Stimulated activated effector memory CD8-positive, alpha-beta T cell treated with anti-CD3 and anti-CD28 coated beads, Interleukin-12 subunit alpha, Interleukin-12 subunit beta, amount 100 ng/mL, for 72 hours (primary cell): ENCODE measurements around the gene ESRRG.

Experiments
- ATAC-seq: fragments of 150-1000 bp; cut with Tn5 transposase; 2 replicates; pipeline ENCODE4 v1.10.0; 2021
- DNase-seq, 2 donors: peaks; one replicate each; pipeline ENCODE4 v3.0.0; 2021 to 2022; ENCODE audit warnings: low spot score in 2 of 2
- H3K27ac Mint-ChIP-seq: one replicate; pipeline ENCODE4 v1.8.0; 2022; ENCODE audit warnings: mild to moderate bottlenecking, mixed read lengths
- H3K36me3 Mint-ChIP-seq: one replicate; pipeline ENCODE4 v1.8.0; 2022; ENCODE audit warnings: mild to moderate bottlenecking, mixed read lengths
- H3K4me1 Mint-ChIP-seq: one replicate; pipeline ENCODE4 v1.8.0; 2022; ENCODE audit warnings: mixed read lengths
- H3K4me3 Mint-ChIP-seq: one replicate; pipeline ENCODE4 v1.8.0; 2022; ENCODE audit warnings: mild to moderate bottlenecking, mixed read lengths
- H3K9me3 Mint-ChIP-seq: one replicate; pipeline ENCODE4 v1.8.0; 2022; ENCODE audit warnings: mixed read lengths

Gene ESRRG

DNA sequence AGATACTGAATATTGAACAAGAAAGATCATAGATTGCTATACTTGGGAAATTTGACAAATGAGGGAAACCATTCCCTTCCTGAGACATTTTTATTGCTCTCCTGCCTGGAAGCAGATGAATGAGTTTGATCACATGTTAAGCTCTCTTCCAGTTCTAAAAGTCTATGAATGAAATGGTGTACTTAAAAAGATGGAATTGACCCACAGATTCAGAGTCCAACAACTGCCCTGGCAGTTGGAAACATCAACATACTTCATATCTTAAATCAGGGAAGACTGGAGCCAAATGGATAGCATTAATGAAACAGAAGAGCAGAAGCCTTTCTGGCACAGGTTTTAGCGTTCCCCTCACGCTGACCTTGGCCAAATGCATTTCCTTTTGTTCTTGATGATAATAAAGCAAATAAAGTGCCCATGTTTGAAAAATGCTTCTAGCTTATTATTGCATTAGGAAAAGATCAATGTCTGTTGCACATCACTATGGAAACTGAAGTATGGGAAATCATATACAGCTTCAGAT is 142.6 kb downstream of the ESRRG start:
- no peak for DNase-seq
- no peaks in the 10 kb centered on the region for H3K4me1 Mint-ChIP-seq
- H3K9me3 Mint-ChIP-seq, result peaks cover 22% of the 10 kb centered on the region
- no peaks in the 10 kb centered on the region for H3K36me3 Mint-ChIP-seq
- no peak overlapping the region for H3K4me3 Mint-ChIP-seq
- no peak for ATAC-seq
- no peak overlapping the region for H3K27ac Mint-ChIP-seq

DNA sequence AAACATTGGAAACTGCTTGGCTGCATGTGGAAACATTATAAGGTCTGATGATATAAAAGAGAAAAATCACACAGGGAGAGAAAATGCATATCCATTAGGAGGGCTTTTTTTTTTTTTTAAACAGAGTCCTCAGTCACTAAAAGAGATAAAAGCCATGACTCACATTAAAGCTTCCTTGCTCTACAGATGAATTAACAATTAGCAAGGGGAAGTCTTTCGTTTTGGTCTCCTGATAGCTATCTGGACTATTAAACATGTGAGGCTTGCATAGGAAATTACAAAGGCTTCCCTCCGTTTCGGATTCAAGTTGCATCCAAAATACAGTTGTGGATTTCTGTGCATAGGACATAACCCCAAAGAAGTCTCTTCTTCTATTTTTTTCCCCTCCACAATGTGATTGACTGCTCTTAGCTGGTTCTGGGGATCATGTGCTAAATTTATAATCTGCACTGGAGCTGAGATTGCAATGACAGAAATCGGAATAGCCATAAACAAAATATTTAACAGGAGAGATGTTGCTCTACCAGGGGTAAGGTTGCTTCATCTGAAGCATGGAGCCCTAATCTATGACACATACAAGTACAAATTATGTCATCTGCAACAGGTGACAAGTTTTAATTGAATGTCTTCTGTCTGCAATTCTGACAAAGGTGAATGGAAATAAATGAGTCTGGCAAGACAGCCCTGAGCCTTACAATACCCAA is 146.8 kb downstream of the ESRRG start:
- Mint-ChIP-seq H3K9me3 (peaks cover 24% of the 10 kb centered on the region), H3K4me3 (no peak overlapping the region), H3K27ac (no peak overlapping the region), H3K4me1 (no peaks in the 10 kb centered on the region), H3K36me3 (no peaks in the 10 kb centered on the region)
- DNase-seq (no peak), ATAC-seq (no peak)

DNA sequence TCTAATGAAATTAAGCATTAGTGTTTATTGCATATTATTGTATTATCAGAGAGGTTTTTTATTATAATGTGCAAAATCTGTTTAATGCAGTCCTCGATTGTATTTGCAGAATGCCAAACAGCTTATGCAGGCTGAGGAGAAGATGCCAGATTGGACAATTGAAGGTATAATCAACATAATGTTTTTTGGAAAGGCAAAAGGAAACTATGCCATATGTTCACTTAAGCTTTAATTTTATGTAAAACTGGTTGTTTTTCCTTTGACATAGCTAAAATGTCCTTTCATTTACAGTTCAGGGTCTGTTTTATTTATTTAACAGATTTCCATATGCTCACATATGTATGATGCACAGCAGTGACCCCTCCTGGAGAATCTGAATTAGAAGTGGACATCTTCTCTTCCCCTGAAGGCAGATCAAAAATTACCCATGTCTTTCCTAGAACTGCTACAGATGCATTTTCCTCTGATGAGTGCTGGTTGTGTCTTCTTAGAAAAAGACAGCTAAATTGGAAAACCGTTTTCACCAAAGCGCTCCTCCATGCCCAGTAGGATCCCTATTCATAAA is 156.5 kb downstream of the ESRRG start:
- Mint-ChIP-seq H3K27ac (no peak overlapping the region), H3K9me3 (peaks cover 11% of the 10 kb centered on the region), H3K36me3 (no peaks in the 10 kb centered on the region), H3K4me3 (no peak overlapping the region), H3K4me1 (no peaks in the 10 kb centered on the region)
- DNase-seq, result no peak
- no peak for ATAC-seq

- ATAC-seq (no peak), DNase-seq (no peak)
- no peaks in the 10 kb centered on the region for H3K4me1 Mint-ChIP-seq
- H3K27ac Mint-ChIP-seq, result no peak overlapping the region
- no peaks in the 10 kb centered on the region for H3K36me3 Mint-ChIP-seq
- no peak overlapping the region for H3K4me3 Mint-ChIP-seq
- peaks cover 3% of the 10 kb centered on the region for H3K9me3 Mint-ChIP-seq
Observed at GRCh38 chr1:216563087-216563486, 160.1 kb downstream of the ESRRG start.

GRCh38 chr1:216562383-216562782 is 160.8 kb downstream of the ESRRG start:
- Mint-ChIP-seq H3K27ac (no peak overlapping the region), H3K4me3 (no peak overlapping the region), H3K4me1 (no peaks in the 10 kb centered on the region), H3K9me3 (peaks cover 3% of the 10 kb centered on the region), H3K36me3 (no peaks in the 10 kb centered on the region)
- ATAC-seq (no peak), DNase-seq (no peak)

DNA sequence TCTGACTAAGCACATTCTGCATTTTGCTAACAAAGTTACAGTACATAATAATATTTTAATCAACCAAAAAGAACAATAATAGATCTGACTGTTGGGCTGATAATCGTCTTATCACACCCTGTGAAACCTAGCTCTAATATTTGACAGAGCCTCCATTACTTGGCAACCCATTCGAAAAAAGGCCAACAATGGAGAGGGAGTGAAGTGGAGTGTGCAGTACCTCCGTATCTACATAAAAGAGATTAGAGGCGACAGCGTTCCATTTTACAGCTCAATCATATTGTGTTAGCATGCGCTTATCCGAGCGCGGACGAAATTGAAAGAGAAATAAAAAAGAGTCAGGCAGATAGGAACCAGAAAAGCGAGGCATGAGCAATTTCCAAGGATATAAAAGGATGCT is 162.7 kb downstream of the ESRRG start:
- ATAC-seq (no peak), DNase-seq (no peak)
- H3K4me3 Mint-ChIP-seq, result no peak overlapping the region
- H3K4me1 Mint-ChIP-seq, result no peaks in the 10 kb centered on the region
- no peak overlapping the region for H3K27ac Mint-ChIP-seq
- no peaks in the 10 kb centered on the region for H3K36me3 Mint-ChIP-seq
- H3K9me3 Mint-ChIP-seq, result peaks cover 3% of the 10 kb centered on the region

DNA sequence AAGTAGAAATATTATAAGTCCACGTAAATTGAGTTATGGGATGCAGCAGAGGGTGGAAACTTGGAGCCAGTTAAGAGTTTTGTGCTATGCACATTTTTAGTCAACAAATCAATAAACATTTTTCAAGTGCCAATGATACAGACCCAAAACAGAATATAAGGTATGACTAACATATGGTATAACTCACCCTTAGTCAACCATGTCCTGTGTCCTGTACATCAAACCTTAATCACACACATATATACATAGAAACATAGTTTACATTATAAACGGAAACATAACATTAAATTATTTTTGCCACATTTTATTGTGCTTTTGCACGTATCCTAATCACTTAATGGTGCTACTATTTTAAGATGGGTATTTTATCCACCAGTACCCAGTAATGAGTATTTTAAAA is 163.9 kb downstream of the ESRRG start:
- no peaks in the 10 kb centered on the region for H3K36me3 Mint-ChIP-seq

DNA sequence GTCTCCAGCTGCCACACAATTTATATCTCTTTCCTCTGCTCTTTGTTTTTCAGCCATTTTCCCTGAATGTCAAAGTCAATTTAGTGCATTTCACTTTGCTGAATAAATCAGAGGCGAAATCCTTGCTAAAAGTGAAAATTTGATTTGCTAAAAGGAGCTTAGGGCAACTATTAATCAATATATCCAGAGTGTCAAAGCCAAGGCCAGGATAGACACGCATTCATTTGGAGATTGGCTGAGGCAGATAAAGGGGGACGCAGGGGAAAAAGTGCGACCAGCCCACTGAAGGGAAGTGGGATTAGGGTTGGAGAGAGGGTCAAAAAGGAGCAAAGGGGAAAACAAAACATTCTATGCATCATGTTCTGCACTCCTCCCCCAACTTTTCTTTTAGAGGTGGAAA is 167.6 kb downstream of the ESRRG start:
- H3K4me1 Mint-ChIP-seq, result no peaks in the 10 kb centered on the region
- H3K36me3 Mint-ChIP-seq, result no peaks in the 10 kb centered on the region
- DNase-seq (no peak), ATAC-seq (no peak)
- H3K9me3 Mint-ChIP-seq, result peaks cover 4% of the 10 kb centered on the region
- no peak overlapping the region for H3K27ac Mint-ChIP-seq
- no peak overlapping the region for H3K4me3 Mint-ChIP-seq

More for the DNA sequence above, 163.9 kb downstream of the ESRRG start:
- H3K4me1 Mint-ChIP-seq, result no peaks in the 10 kb centered on the region
- H3K9me3 Mint-ChIP-seq, result peaks cover 4% of the 10 kb centered on the region
- no peak for DNase-seq
- ATAC-seq, result no peak
- H3K4me3 Mint-ChIP-seq, result no peak overlapping the region
- H3K27ac Mint-ChIP-seq, result no peak overlapping the region

GRCh38 chr1:216554934-216555333 is 168.3 kb downstream of the ESRRG start:
- H3K27ac Mint-ChIP-seq, result no peak overlapping the region
- H3K4me1 Mint-ChIP-seq, result no peaks in the 10 kb centered on the region
- no peak for DNase-seq
- peaks cover 4% of the 10 kb centered on the region for H3K9me3 Mint-ChIP-seq
- H3K4me3 Mint-ChIP-seq, result no peak overlapping the region
- ATAC-seq, result no peak
- no peaks in the 10 kb centered on the region for H3K36me3 Mint-ChIP-seq

GRCh38 chr1:216553766-216554165 is 169.5 kb downstream of the ESRRG start:
- no peak for ATAC-seq
- no peaks in the 10 kb centered on the region for H3K4me1 Mint-ChIP-seq
- H3K9me3 Mint-ChIP-seq, result peaks cover 7% of the 10 kb centered on the region
- no peak overlapping the region for H3K27ac Mint-ChIP-seq
- no peak overlapping the region for H3K4me3 Mint-ChIP-seq
- no peaks in the 10 kb centered on the region for H3K36me3 Mint-ChIP-seq
- DNase-seq, result no peak

- H3K27ac Mint-ChIP-seq, result no peak overlapping the region
- H3K36me3 Mint-ChIP-seq, result no peaks in the 10 kb centered on the region
- DNase-seq, result no peak
- no peaks in the 10 kb centered on the region for H3K4me1 Mint-ChIP-seq
- H3K9me3 Mint-ChIP-seq, result peaks cover 12% of the 10 kb centered on the region
- H3K4me3 Mint-ChIP-seq, result no peak overlapping the region
- ATAC-seq, result no peak
Observed at GRCh38 chr1:216553040-216553439, 170.2 kb downstream of the ESRRG start.

GRCh38 chr1:216549796-216550195 is 173.4 kb downstream of the ESRRG start:
- ATAC-seq, result no peak
- Mint-ChIP-seq H3K27ac (no peak overlapping the region), H3K4me3 (no peak overlapping the region), H3K9me3 (peaks cover 9% of the 10 kb centered on the region), H3K4me1 (no peaks in the 10 kb centered on the region), H3K36me3 (no peaks in the 10 kb centered on the region)
- no peak for DNase-seq

DNA sequence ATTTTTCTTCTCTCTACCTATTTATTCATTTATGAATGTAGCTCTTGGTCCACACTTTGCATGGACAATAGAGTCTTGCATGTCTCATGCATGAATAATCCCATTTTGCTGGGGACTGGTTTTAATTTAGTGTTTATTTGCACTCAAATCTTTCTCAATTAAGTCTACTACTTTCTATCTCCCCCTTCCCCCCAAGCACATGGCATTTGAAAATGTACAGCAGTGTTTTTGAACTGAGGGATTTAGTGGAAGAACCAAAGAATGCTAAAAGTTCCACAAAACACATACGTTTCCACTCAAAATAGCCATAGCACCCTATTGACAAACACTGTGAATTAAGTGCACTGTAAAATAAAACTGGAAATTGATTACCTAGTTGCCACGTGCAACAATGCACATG is 180.5 kb downstream of the ESRRG start:
- H3K9me3 Mint-ChIP-seq, result peaks cover 2% of the 10 kb centered on the region
- H3K36me3 Mint-ChIP-seq, result no peaks in the 10 kb centered on the region
- no peak for DNase-seq
- no peak overlapping the region for H3K27ac Mint-ChIP-seq
- ATAC-seq, result no peak
- H3K4me1 Mint-ChIP-seq, result no peaks in the 10 kb centered on the region
- H3K4me3 Mint-ChIP-seq, result no peak overlapping the region

DNA sequence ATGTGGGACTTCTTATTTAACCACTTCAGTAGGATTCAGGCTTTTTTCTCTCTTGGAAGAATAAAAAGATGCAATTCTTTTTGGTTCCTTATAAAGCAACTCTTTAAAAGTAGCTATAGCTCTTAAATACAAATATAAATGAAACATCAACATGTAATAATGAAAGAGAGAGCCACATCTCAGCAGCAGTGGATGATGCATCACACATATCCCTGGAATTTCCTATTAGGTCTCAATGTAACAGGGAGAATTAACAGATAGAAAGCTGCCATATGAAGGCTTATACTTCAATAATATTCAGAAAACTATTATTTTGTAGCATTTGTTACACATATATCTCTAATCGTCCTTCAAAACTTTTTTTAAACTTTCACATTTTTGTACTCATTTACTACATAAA is 181.0 kb downstream of the ESRRG start:
- no peaks in the 10 kb centered on the region for H3K4me1 Mint-ChIP-seq
- no peak overlapping the region for H3K27ac Mint-ChIP-seq
- H3K4me3 Mint-ChIP-seq, result no peak overlapping the region
- DNase-seq, result no peak
- H3K9me3 Mint-ChIP-seq, result peaks cover 4% of the 10 kb centered on the region
- ATAC-seq, result no peak
- no peaks in the 10 kb centered on the region for H3K36me3 Mint-ChIP-seq

- no peaks in the 10 kb centered on the region for H3K4me1 Mint-ChIP-seq
- H3K9me3 Mint-ChIP-seq, result peaks cover 25% of the 10 kb centered on the region
- no peak overlapping the region for H3K4me3 Mint-ChIP-seq
- ATAC-seq, result no peak
- H3K27ac Mint-ChIP-seq, result no peak overlapping the region
- DNase-seq, result no peak
- no peaks in the 10 kb centered on the region for H3K36me3 Mint-ChIP-seq
Observed at GRCh38 chr1:216535751-216536150, 187.5 kb downstream of the ESRRG start.

- Mint-ChIP-seq H3K4me1 (no peaks in the 10 kb centered on the region), H3K9me3 (peaks cover 23% of the 10 kb centered on the region), H3K4me3 (no peak overlapping the region), H3K36me3 (no peaks in the 10 kb centered on the region), H3K27ac (no peak overlapping the region)
- no peak for DNase-seq
- no peak for ATAC-seq
Observed at GRCh38 chr1:216535059-216535458, 188.2 kb downstream of the ESRRG start.
